Fibroblast of skin of left biceps (primary cell): Measurements from ENCODE around the gene MRPL19.
"Not testable (repeated sequence)": the region's sequence is repeated elsewhere in the genome, so short reads cannot be mapped to it uniquely, and the experiment has no call there.

Experiments used
- DNase-seq, 2 experiments: peaks; one replicate each; pipeline ENCODE4 v3.0.0-alpha.2; 2013; ENCODE audit warnings: low read depth in 2 of 2

The MRPL19 gene

DNA sequence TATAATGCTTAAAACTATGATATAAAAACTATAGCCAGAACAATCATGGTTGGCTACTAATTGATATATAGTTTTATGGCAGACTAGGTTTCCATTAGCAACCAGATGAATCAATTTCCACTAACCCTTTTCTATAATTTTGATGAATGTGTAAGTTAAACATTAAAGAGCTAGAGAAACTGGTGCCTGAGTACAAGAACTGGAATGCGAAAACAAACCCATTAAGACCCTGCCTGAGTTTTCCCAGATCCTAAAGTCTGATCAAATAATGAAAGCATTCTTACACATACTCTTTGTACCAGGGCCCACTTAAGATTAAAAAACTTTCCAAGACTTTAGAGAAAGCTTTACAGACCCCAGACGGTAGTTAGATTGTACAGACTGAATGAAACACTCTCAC lies 21.3 kb downstream of the MRPL19 start:
- no peak for DNase-seq

- DNase-seq = not testable (repeated sequence)
Measured at GRCh38 chr2:75675423-75675822, 28.8 kb downstream of the MRPL19 start.

DNA sequence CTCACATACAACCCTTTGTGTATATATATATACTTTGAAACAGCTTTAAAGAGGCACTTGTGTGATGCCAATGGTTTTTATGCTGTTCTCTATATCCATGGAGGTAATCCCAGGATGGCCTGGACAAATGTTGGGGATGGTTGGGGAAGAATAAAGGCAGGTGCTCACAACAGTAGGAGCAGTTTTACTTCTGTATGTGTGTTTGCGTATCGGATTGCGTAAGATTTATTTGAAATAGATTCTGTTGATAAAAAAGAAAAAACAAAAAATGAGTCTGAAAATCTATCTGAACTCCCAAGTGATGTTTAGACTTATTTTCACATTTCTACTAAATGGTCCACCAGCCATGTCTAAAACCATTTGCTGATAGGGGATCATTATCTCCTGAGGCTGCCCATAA lies 29.3 kb downstream of the MRPL19 start:
- DNase-seq = no peak

DNA sequence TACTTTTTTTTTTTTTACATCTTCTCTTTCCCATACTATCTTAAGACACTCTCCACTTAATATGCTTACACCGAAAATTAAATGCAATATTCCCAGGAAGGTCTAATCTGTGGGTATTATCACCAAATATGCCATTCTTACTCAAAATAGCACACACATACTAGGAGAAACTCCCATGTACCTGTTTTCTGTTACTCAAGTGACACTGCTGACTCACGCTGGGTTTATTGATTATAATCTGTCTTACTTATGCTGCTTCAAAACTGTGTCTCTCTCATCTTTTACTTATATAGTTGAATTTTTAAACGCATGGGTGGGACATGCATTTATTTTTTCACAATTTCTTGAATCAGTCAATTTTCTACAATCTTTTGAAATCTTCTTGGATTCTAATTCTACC lies 29.9 kb downstream of the MRPL19 start:
- DNase-seq = no peak

GRCh38 chr2:75679556-75679955 lies 33.0 kb downstream of the MRPL19 start:
- DNase-seq = no peak

DNA sequence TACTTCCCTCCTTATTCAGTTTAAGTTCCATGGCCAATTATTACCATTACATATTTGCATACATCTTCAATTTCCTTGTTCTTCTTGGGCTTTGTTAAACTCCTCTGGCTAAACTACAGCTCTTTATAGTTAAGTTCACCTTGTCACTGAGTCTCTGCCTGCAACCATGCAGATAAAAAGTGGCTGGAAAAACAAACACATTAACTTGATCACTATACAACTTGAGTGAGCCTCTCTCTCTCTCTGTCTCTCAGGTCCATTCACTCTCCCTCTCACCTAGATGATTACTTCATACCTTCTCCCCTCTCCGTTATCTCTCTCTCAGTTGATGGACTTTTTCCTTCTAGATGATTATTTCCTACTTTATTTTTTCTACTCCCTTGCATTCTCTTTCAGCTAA lies 33.8 kb downstream of the MRPL19 start:
- no peak for DNase-seq

GRCh38 chr2:75683430-75683829 lies 36.8 kb downstream of the MRPL19 start:
- not testable (repeated sequence) for DNase-seq

GRCh38 chr2:75688196-75688595 lies 41.6 kb downstream of the MRPL19 start:
- DNase-seq = no peak

- no peak for DNase-seq
Measured at GRCh38 chr2:75698918-75699317, 52.3 kb downstream of the MRPL19 start.

- no peak for DNase-seq
Measured at GRCh38 chr2:75702593-75702992, 56.0 kb downstream of the MRPL19 start.

- DNase-seq = no peak
Measured at GRCh38 chr2:75703589-75704287, 57.2 kb downstream of the MRPL19 start.

GRCh38 chr2:75705921-75706320 lies 59.3 kb downstream of the MRPL19 start:
- DNase-seq = no peak

DNA sequence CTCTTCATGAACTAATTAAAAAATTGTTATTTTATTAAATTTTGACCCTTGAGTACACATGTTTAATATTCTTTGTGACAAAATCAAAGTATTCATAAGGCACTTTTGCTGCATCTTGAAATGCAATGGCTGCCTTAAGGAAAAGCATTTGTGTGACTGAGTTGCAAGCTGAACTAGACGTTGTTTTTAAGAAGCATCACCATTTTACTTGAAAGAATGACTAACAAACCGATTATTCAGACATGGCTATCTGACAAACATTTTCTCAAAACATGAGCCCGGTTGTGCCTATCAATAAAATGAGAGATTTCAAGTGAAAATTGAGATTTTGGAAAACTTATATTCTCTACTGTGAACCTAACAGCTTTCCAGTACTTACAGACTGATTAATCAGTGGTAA lies 61.3 kb downstream of the MRPL19 start:
- no peak for DNase-seq

GRCh38 chr2:75709297-75709696 lies 62.7 kb downstream of the MRPL19 start:
- no peak for DNase-seq

GRCh38 chr2:75710220-75710576 lies 63.6 kb downstream of the MRPL19 start:
- DNase-seq = peak in 1 of 2 experiments; percentile 2

DNA sequence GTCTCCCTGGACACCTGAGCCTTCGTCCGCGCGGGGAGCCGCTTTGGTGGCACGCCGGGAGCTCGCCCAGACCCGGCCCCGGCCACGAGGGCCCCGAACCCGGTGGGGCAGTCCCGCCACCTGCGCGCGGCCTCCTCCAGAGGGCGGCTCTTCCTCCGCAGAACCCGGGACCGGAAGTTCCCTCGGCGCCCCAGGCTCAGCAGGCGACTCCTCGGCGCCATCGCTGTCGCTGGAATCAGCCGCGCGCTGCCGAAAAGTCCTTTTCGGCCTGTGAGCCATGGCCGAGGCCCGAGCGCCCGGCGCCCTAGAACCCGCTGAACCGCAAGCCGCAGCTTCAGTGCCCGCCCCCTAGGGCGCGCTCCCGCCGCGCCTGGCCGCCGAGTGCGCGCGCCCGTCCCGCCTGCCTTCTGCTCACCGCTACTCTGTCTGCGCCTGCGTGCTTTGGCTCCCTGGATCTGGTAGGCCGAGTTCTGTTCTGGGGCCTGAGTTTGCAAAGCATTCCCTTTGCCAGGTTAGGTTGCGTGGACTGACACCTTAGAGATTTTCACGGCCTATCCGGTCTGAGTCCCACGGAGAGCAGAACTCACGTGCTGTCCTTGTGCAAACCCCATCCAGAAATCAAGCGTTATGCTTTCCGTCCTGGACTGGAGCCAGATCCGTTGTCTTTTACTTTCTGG lies 64.1 kb downstream of the MRPL19 start, which contains the start of gene GCFC2:
GCFC2 (minus strand) TSS at position 339 of the 677 bp plus-strand sequence; CDS start at position 279, 60 bp downstream.
- peak; percentile 61 to 64 for DNase-seq

GRCh38 chr2:75711590-75711989 lies 65.0 kb downstream of the MRPL19 start:
- DNase-seq = not testable (repeated sequence)

- DNase-seq = no peak
Measured at GRCh38 chr2:75716406-75716805, 69.8 kb downstream of the MRPL19 start.

DNA sequence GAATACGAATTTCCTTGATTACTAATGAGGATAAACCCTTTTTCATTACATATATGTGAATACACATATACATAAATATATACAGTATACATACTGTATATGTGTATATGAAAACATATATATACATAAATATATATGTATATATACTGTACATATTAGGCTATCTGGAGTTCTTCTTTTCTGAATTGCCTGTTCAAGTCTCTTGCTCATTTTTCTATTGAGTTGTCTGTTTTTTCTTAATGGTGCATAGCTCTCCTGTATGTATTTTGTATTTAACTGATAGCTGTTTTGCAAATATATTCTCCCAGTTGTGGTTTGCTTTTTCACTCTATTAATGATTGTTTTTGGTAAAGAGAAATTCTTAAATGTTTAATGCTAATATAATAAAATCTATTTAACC lies 73.0 kb downstream of the MRPL19 start:
- DNase-seq = no peak

DNA sequence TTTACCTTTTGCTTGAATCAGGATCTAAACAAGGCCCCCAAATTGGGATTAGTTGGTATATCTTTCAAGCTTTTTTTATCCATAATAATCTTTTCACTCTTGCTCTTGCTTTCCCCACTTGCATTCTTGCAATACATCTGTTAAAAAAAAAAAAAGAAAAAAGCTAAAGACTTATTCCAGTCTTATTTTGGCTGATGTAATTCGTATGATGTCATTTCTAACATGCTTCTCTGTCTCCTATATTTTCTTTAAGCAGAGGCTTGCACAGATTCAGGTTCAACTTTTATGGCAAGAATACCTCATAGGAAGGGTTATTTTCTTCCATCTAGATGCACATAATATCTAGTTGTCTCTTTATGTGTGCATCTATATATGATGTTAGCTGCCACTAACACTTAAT lies 73.9 kb downstream of the MRPL19 start:
- no peak for DNase-seq

- no peak for DNase-seq
Measured at GRCh38 chr2:75722687-75723086, 76.1 kb downstream of the MRPL19 start.

DNA sequence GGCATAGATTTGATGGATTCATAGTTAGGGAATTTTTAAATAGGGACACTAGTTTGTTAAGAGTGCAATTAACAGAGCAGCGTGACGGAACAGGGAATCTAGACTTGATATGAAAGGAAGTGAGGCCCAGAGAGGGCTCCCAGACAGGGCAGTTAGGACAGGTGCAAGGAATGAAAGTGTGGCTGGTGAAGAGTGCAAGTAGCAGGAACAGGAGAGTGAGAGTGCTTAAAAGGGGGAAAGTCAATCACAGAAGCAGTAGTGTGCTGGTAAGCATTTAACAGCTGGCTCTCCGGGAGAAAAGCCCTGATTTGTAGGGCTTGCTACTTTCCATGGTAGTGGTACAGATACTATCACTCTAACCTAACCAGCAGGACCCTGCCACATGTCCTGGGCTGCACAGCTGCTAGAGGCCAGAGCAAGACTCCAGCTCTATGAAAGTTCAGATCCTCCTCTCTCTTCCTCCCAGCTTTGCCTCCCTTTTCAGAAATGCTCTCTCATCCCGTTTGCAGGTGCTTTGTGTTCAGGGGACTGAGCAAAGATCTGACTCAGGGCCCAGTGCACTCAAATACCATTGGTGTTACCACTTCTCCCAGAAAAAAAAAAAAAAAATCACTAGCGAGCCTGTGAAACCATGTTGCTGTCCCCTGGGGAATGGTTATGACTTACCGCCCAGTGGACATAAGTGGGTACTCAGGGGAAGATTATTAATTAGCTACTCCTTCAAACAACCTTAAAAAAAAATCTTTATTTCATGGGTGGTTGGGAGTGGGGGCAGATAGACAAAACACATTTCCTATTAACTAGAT lies 82.2 kb downstream of the MRPL19 start:
- no peak for DNase-seq

GRCh38 chr2:75729861-75730260 lies 83.3 kb downstream of the MRPL19 start:
- DNase-seq = no peak
